Neural crest cell (in vitro differentiated cells): ENCODE data around the gene PTPRO. TPM values are rescaled to one million over a fixed set of nuclear protein-coding genes. Genes with fewer than 3 reads are reported as not detected.

Experiments used
- DNase-seq: peaks from one replicate; pipeline ENCODE4 v3.0.0; 2021; ENCODE audit warnings: low read depth, mixed read lengths, low spot score
- H3K27ac Mint-ChIP-seq: one replicate; pipeline ENCODE4 v1.8.0; 2021; ENCODE audit warnings: mild to moderate bottlenecking, mixed read lengths; ENCODE audit not compliant: unreplicated experiment
- H3K27me3 Mint-ChIP-seq: 2 replicates; pipeline ENCODE4 v1.8.0; 2021; ENCODE audit warnings: low read depth, mild to moderate bottlenecking, mixed read lengths
- H3K36me3 Mint-ChIP-seq: 2 replicates; pipeline ENCODE4 v1.8.0; 2021; ENCODE audit warnings: low read depth, mild to moderate bottlenecking, mixed read lengths
- H3K4me1 Mint-ChIP-seq: 2 replicates; pipeline ENCODE4 v1.8.0; 2021; ENCODE audit warnings: mixed read lengths
- H3K4me3 Mint-ChIP-seq: one replicate; pipeline ENCODE4 v1.8.0; 2021; ENCODE audit warnings: mild to moderate bottlenecking, mixed read lengths
- H3K9me3 Mint-ChIP-seq: 2 replicates; pipeline ENCODE4 v1.8.0; 2021; ENCODE audit warnings: mixed read lengths
- CTCF ChIP-seq: fragments of 200-600 bp; sonication (generic); conservative IDR thresholded peaks from 2 replicates; pipeline ENCODE4 v1.5.0; 2021; ENCODE audit warnings: antibody characterized with exemption, mild to moderate bottlenecking
- total RNA-seq: library from RNA; stranded (reverse); gene quantifications from 2 replicates; pipeline ENCODE4 v1.2.1, GENCODE V29; 2021

Gene PTPRO
- total RNA-seq, 1 donor from 2014 or later: 3.1 TPM

- TF ChIP-seq CTCF: no peak
- H3K27ac Mint-ChIP-seq: peak overlapping the region; percentile 98
- H3K27me3 Mint-ChIP-seq: no peaks in the 10 kb centered on the region
- peaks cover 71% of the 10 kb centered on the region for H3K4me1 Mint-ChIP-seq
- no peak for DNase-seq
- no peaks in the 10 kb centered on the region for H3K9me3 Mint-ChIP-seq
- peak overlapping the region; percentile 9 for H3K4me3 Mint-ChIP-seq
- peaks cover 5% of the 10 kb centered on the region for H3K36me3 Mint-ChIP-seq
Measured at GRCh38 chr12:15631007-15631715, 308.9 kb downstream of the PTPRO start.

GRCh38 chr12:15632708-15633107, 310.4 kb downstream of the PTPRO start:
- Mint-ChIP-seq H3K4me1 (peaks cover 63% of the 10 kb centered on the region), H3K27ac (peak overlapping the region; percentile 63), H3K9me3 (no peaks in the 10 kb centered on the region), H3K4me3 (no peak overlapping the region), H3K27me3 (no peaks in the 10 kb centered on the region), H3K36me3 (peaks cover 4% of the 10 kb centered on the region)
- no peak for DNase-seq
- TF ChIP-seq CTCF: no peak

GRCh38 chr12:15633201-15633600, 310.9 kb downstream of the PTPRO start:
- Mint-ChIP-seq H3K4me1 (peaks cover 61% of the 10 kb centered on the region), H3K9me3 (no peaks in the 10 kb centered on the region), H3K27me3 (no peaks in the 10 kb centered on the region), H3K36me3 (peaks cover 6% of the 10 kb centered on the region), H3K27ac (no peak overlapping the region), H3K4me3 (no peak overlapping the region)
- DNase-seq: no peak
- no peak for TF ChIP-seq CTCF

GRCh38 chr12:15634010-15634683, 311.8 kb downstream of the PTPRO start:
- no peaks in the 10 kb centered on the region for H3K27me3 Mint-ChIP-seq
- no peaks in the 10 kb centered on the region for H3K9me3 Mint-ChIP-seq
- peaks cover 51% of the 10 kb centered on the region for H3K4me1 Mint-ChIP-seq
- TF ChIP-seq CTCF: no peak
- H3K27ac Mint-ChIP-seq: peak overlapping the region; percentile 47
- DNase-seq: no peak
- H3K36me3 Mint-ChIP-seq: peaks cover 6% of the 10 kb centered on the region
- H3K4me3 Mint-ChIP-seq: no peak overlapping the region

GRCh38 chr12:15636060-15636890, 314.0 kb downstream of the PTPRO start:
- no peak for TF ChIP-seq CTCF
- no peak for DNase-seq
- H3K4me3 Mint-ChIP-seq: no peak overlapping the region
- H3K36me3 Mint-ChIP-seq: peaks cover 21% of the 10 kb centered on the region
- peaks cover 30% of the 10 kb centered on the region for H3K4me1 Mint-ChIP-seq
- no peaks in the 10 kb centered on the region for H3K9me3 Mint-ChIP-seq
- no peaks in the 10 kb centered on the region for H3K27me3 Mint-ChIP-seq
- H3K27ac Mint-ChIP-seq: no peak overlapping the region
